Measurements from ENCODE around the gene PAF1.

GRCh38 chr19:39406656-39407409, 15.9 kb upstream of the PAF1 start, which contains the start of gene ZFP36:
- TF ChIP-seq YY1 (IDR thresholded peaks at IDR 0.05; ENCODE audit: insufficient read depth, insufficient read length) (no peak), ZNF274 (IDR thresholded peaks at IDR 0.05; ENCODE audit: low read depth, low read length) (no peak), SUZ12 (IDR thresholded peaks at IDR 0.05; ENCODE audit: extremely low read depth, insufficient read depth, insufficient read length) (no peak)
